ENCODE results near the gene MYLK.

MYLK gene

GRCh38 chr3:123790254-123791072, 93.7 kb downstream of the MYLK start:
- DNase-seq = no peak

- no peak for DNase-seq
Measured at GRCh38 chr3:123789760-123790159, 94.4 kb downstream of the MYLK start.

- DNase-seq = no peak
Measured at GRCh38 chr3:123789160-123789559, 95.0 kb downstream of the MYLK start.

- DNase-seq = no peak
Measured at GRCh38 chr3:123788710-123789109, 95.4 kb downstream of the MYLK start.

- no peak for DNase-seq
Measured at GRCh38 chr3:123787133-123787532, 97.0 kb downstream of the MYLK start.

GRCh38 chr3:123785602-123786001, 98.5 kb downstream of the MYLK start:
- no peak for DNase-seq

GRCh38 chr3:123783811-123784210, 100.3 kb downstream of the MYLK start:
- no peak for DNase-seq

- no peak for DNase-seq
Measured at GRCh38 chr3:123783050-123783689, 101.0 kb downstream of the MYLK start.

GRCh38 chr3:123782488-123782887, 101.6 kb downstream of the MYLK start:
- DNase-seq = no peak

- no peak for DNase-seq
Measured at GRCh38 chr3:123781571-123782275, 102.4 kb downstream of the MYLK start.

- no peak for DNase-seq
Measured at GRCh38 chr3:123781138-123781537, 103.0 kb downstream of the MYLK start.

GRCh38 chr3:123780656-123781055, 103.5 kb downstream of the MYLK start:
- DNase-seq = no peak

GRCh38 chr3:123779655-123780231, 104.4 kb downstream of the MYLK start:
- DNase-seq = no peak

GRCh38 chr3:123778991-123779622, 105.0 kb downstream of the MYLK start:
- DNase-seq = no peak

- no peak for DNase-seq
Measured at GRCh38 chr3:123778525-123778924, 105.6 kb downstream of the MYLK start.

GRCh38 chr3:123776071-123776782, 107.9 kb downstream of the MYLK start:
- DNase-seq = no peak

GRCh38 chr3:123774474-123774873, 109.7 kb downstream of the MYLK start:
- DNase-seq = no peak

- no peak for DNase-seq
Measured at GRCh38 chr3:123773681-123774431, 110.3 kb downstream of the MYLK start.

GRCh38 chr3:123769356-123769743, 114.8 kb downstream of the MYLK start:
- DNase-seq = no peak

- DNase-seq = no peak
Measured at GRCh38 chr3:123768480-123769355, 115.4 kb downstream of the MYLK start.

Measured in activated CD4-positive, alpha-beta T cell treated with anti-CD3 and anti-CD28 coated beads for 1 hour (primary cell).